Measurements from ENCODE around the gene ROBO3. TPM values are rescaled to one million over a fixed set of nuclear protein-coding genes. Genes with fewer than 3 reads are reported as not detected.

The ROBO3 gene
- total RNA-seq, 1 experiment from 2014 or later = 21.3 TPM

- CTCF ChIA-PET = interaction anchor here (0.5 to 2.0 kb wide), 7 partner anchors 9 to 200 kb away, joined by 3 to 13 read pairs (median 4); partner anchors contain the start of gene CCDC15
- no peak for DNase-seq (ENCODE audit: low spot score)
These were observed 25.6 kb downstream of the ROBO3 start for GRCh38 chr11:124890683-124891372.

More at GRCh38 chr11:124890683-124891372, 25.6 kb downstream of the ROBO3 start:
- H3K27me3 Mint-ChIP-seq (ENCODE audit: low read depth) = peaks cover 29% of the 10 kb centered on the region
- ATAC-seq = no peak
- H3K9me3 Mint-ChIP-seq = no peaks in the 10 kb centered on the region
- TF ChIP-seq ZNF121 (CRISPR knock-in tag; IDR thresholded peaks at IDR 0.05) = no peak
- TF ChIP-seq SOX15 (CRISPR knock-in tag; IDR thresholded peaks at IDR 0.05) = no peak
- no peak for TF ChIP-seq CBFB (CRISPR knock-in tag; IDR thresholded peaks at IDR 0.05; ENCODE audit: low read depth)
- TF ChIP-seq, protein P1, sequence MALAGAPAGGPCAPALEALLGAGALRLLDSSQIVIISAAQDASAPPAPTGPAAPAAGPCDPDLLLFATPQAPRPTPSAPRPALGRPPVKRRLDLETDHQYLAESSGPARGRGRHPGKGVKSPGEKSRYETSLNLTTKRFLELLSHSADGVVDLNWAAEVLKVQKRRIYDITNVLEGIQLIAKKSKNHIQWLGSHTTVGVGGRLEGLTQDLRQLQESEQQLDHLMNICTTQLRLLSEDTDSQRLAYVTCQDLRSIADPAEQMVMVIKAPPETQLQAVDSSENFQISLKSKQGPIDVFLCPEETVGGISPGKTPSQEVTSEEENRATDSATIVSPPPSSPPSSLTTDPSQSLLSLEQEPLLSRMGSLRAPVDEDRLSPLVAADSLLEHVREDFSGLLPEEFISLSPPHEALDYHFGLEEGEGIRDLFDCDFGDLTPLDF (CRISPR knock-in tag; IDR thresholded peaks at IDR 0.05) = no peak
- TF ChIP-seq ZBTB21 (CRISPR knock-in tag; IDR thresholded peaks at IDR 0.05; ENCODE audit: borderline replicate concordance) = no peak
- TF ChIP-seq, protein P2, sequence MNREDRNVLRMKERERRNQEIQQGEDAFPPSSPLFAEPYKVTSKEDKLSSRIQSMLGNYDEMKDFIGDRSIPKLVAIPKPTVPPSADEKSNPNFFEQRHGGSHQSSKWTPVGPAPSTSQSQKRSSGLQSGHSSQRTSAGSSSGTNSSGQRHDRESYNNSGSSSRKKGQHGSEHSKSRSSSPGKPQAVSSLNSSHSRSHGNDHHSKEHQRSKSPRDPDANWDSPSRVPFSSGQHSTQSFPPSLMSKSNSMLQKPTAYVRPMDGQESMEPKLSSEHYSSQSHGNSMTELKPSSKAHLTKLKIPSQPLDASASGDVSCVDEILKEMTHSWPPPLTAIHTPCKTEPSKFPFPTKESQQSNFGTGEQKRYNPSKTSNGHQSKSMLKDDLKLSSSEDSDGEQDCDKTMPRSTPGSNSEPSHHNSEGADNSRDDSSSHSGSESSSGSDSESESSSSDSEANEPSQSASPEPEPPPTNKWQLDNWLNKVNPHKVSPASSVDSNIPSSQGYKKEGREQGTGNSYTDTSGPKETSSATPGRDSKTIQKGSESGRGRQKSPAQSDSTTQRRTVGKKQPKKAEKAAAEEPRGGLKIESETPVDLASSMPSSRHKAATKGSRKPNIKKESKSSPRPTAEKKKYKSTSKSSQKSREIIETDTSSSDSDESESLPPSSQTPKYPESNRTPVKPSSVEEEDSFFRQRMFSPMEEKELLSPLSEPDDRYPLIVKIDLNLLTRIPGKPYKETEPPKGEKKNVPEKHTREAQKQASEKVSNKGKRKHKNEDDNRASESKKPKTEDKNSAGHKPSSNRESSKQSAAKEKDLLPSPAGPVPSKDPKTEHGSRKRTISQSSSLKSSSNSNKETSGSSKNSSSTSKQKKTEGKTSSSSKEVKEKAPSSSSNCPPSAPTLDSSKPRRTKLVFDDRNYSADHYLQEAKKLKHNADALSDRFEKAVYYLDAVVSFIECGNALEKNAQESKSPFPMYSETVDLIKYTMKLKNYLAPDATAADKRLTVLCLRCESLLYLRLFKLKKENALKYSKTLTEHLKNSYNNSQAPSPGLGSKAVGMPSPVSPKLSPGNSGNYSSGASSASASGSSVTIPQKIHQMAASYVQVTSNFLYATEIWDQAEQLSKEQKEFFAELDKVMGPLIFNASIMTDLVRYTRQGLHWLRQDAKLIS (CRISPR knock-in tag; IDR thresholded peaks at IDR 0.05; ENCODE audit: borderline replicate concordance) = no peak
- no peak for TF ChIP-seq ZNF423 (CRISPR knock-in tag; IDR thresholded peaks at IDR 0.05)
- no peak for TF ChIP-seq ZNF512 (CRISPR knock-in tag; IDR thresholded peaks at IDR 0.05; ENCODE audit: borderline replicate concordance)
- no peak for TF ChIP-seq ELF4 (CRISPR knock-in tag; IDR thresholded peaks at IDR 0.05; ENCODE audit: low read depth)
- no peak for TF ChIP-seq PREB (CRISPR knock-in tag; IDR thresholded peaks at IDR 0.05; ENCODE audit: borderline replicate concordance)
- no peak for TF ChIP-seq ERG (CRISPR knock-in tag; IDR thresholded peaks at IDR 0.05)
- TF ChIP-seq GTF2I (CRISPR knock-in tag; conservative IDR thresholded peaks at IDR 0.05) = no peak
- no peak for TF ChIP-seq FOXJ3 (CRISPR knock-in tag; IDR thresholded peaks at IDR 0.05; ENCODE audit: borderline replicate concordance)
- no peak for TF ChIP-seq EMX1 (CRISPR knock-in tag; IDR thresholded peaks at IDR 0.05)
- TF ChIP-seq, protein P3, sequence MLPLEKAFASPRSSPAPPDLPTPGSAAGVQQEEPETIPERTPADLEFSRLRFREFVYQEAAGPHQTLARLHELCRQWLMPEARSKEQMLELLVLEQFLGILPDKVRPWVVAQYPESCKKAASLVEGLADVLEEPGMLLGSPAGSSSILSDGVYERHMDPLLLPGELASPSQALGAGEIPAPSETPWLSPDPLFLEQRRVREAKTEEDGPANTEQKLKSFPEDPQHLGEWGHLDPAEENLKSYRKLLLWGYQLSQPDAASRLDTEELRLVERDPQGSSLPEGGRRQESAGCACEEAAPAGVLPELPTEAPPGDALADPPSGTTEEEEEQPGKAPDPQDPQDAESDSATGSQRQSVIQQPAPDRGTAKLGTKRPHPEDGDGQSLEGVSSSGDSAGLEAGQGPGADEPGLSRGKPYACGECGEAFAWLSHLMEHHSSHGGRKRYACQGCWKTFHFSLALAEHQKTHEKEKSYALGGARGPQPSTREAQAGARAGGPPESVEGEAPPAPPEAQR (CRISPR knock-in tag; IDR thresholded peaks at IDR 0.05) = no peak
- TF ChIP-seq MYBL2 (CRISPR knock-in tag; IDR thresholded peaks at IDR 0.05) = no peak
- no peak for TF ChIP-seq ZNF219 (CRISPR knock-in tag; IDR thresholded peaks at IDR 0.05; ENCODE audit: borderline replicate concordance)
- TF ChIP-seq ZNF317 (CRISPR knock-in tag; IDR thresholded peaks at IDR 0.05; ENCODE audit: borderline replicate concordance, low read depth) = no peak
- no peak for TF ChIP-seq ZNF671 (CRISPR knock-in tag; IDR thresholded peaks at IDR 0.05)
- TF ChIP-seq ZNF425 (CRISPR knock-in tag; conservative IDR thresholded peaks at IDR 0.05) = no peak
- no peaks in the 10 kb centered on the region for H3K36me3 Mint-ChIP-seq
- H3K4me1 Mint-ChIP-seq = no peaks in the 10 kb centered on the region
- H3K4me3 Mint-ChIP-seq = no peak overlapping the region
- POLR2A ChIA-PET = no interaction called here
- no peak overlapping the region for H3K27ac Mint-ChIP-seq

Data from WTC11 (cell line).